ENCODE data around the gene OTOP2.
A peak's percentile ranks its signal among the peaks of the same experiment; 100 is the strongest.

The OTOP2 gene

GRCh38 chr17:74975943-74976342 is 51.9 kb downstream of the OTOP2 start:
- no peak for DNase-seq

- no peak for DNase-seq
Observed at GRCh38 chr17:74977802-74978201, 53.7 kb downstream of the OTOP2 start.

GRCh38 chr17:74978240-74978639 is 54.2 kb downstream of the OTOP2 start:
- DNase-seq = no peak

- DNase-seq = no peak
Observed at GRCh38 chr17:74979408-74980146, 55.5 kb downstream of the OTOP2 start.

GRCh38 chr17:74981318-74981978 is 57.4 kb downstream of the OTOP2 start:
- no peak for DNase-seq

GRCh38 chr17:74981979-74982662 is 58.0 kb downstream of the OTOP2 start:
- DNase-seq = peak; percentile 82

GRCh38 chr17:74982663-74983313 is 58.7 kb downstream of the OTOP2 start:
- peak; percentile 10 for DNase-seq

Measured in NCI-H510A (cell line).